ENCODE measurements around the gene ZNF76.

ZNF76 gene

DNA sequence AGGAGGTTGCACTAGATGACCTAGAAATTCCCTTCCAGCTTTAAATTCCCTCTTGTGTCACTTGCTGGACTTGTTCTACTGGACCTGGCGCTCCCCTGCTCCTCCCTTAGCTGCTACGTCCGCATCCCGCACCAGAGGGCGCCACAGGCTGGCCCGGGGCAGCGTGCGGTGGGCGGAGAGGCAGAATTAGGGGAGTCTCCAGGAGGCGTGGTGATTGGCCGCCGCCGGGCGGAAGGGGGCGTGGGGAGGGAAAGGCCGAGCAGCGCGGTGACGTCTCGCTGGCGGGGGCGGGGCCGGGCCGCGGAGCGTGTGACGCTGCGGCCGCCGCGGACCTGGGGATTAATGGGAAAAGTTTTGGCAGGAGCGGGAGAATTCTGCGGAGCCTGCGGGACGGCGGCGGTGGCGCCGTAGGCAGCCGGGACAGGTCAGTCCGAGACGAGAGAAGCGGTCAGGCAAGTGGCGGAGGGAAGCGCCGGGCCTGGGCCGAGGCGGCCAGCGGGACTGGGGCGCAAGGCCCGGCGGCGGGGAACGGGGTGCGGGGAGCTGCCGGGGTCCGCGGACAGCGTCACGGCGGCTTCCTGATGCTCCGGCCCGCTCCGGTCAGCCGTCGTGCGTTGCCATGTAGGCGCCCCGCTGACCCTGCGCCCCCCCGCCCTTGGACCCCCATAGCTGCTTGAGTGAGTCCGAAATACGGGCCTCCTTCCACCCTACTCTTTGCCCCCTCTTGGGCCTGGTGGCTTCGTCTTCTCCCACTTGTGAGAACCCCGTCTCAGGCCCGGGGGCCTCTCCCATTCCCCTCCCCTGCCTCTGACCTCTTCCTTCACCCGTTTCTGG lies 82.9 kb downstream of the ZNF76 start, which contains the start of gene PPARD:
TSS of gene PPARD (plus strand) at position 301 of the 834 bp plus-strand sequence. CDS start 68,530 bp downstream, outside the sequence.
- peak; percentile 88 for DNase-seq

DNA sequence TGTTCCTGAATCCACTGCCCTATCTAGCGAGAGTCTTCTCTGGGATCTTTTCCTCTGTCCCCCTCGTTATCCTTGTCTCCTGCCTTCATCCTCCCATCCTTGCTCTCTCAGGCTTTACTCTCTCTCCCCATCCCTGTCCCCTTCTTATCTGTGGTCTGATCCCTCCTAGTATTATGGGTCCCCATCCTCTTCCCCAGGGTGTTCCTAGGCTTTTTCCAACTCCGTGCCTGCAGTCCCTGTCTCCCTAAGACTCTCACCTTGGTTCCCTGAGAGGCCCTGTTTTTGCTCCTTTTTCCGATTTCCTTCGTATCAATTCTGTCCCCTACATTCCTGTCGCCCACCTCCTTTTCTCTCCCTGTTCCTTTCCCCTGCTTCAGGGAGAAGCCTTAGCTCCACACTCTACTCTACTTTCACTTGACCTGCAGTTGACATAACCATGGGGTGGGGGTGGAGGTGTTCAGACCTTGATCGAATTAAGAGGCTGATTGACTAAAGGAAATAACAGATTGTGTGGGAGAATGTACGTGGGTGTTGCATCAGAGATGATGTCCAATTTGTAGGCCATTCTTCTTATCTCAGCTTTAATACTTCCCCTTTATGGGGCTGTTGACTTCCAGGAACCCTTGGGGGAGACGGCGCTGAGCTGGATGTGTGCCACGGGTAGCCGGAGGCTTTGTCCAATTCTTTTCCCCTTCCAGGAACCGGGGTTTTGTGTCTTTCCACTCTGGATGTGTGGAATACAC lies 83.7 kb downstream of the ZNF76 start:
- DNase-seq, result no peak

DNA sequence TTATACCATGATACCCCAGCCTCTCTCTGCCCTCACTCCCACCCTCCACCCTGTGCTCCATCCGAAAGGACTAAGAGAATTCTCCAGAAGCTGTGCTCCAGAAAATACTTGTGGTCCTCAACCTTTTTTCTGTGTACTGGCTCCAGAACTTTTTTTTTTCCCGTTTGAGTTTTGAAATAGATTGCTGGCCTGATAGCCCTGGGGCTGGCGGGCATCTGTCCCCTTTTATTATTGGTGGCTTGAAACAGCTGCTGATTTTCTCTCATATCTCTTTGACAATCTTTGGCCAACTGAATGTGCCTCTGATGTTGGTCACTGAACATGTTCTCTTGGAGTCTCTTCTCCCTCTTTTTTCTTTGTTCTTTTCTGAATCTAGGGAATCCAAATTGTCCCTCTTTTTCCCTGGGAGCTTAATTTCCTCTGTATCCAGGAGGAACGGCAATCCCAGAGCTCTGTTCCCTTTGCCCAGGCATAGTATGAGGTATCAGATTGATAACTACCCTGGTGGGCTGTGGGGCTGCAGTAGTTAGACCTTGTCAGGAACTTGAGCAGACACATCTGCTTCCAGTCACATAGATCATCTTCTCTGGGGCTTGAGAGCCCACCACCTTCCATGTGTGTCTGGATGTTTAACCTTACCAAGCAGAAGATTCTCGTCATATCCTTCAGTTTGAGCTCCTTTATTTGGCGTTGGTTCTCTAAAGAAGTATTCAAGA lies 84.5 kb downstream of the ZNF76 start:
- no peak for DNase-seq

Data from NCI-H1048 (cell line).